ENCODE data around the gene MAN1B1.
"Not testable (repeated sequence)": the region's sequence is repeated elsewhere in the genome, so short reads cannot be mapped to it uniquely, and the experiment has no call there.

Gene MAN1B1

GRCh38 chr9:137115394-137116026 is 28.7 kb downstream of the MAN1B1 start:
- FAIRE-seq (no peak), DNase-seq (ENCODE audit: insufficient read length, low spot score) (no peak)
- TF ChIP-seq, protein P1, sequence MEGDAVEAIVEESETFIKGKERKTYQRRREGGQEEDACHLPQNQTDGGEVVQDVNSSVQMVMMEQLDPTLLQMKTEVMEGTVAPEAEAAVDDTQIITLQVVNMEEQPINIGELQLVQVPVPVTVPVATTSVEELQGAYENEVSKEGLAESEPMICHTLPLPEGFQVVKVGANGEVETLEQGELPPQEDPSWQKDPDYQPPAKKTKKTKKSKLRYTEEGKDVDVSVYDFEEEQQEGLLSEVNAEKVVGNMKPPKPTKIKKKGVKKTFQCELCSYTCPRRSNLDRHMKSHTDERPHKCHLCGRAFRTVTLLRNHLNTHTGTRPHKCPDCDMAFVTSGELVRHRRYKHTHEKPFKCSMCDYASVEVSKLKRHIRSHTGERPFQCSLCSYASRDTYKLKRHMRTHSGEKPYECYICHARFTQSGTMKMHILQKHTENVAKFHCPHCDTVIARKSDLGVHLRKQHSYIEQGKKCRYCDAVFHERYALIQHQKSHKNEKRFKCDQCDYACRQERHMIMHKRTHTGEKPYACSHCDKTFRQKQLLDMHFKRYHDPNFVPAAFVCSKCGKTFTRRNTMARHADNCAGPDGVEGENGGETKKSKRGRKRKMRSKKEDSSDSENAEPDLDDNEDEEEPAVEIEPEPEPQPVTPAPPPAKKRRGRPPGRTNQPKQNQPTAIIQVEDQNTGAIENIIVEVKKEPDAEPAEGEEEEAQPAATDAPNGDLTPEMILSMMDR (IDR thresholded peaks at IDR 0.05; ENCODE audit: insufficient read depth, missing control alignments) = no peak

DNA sequence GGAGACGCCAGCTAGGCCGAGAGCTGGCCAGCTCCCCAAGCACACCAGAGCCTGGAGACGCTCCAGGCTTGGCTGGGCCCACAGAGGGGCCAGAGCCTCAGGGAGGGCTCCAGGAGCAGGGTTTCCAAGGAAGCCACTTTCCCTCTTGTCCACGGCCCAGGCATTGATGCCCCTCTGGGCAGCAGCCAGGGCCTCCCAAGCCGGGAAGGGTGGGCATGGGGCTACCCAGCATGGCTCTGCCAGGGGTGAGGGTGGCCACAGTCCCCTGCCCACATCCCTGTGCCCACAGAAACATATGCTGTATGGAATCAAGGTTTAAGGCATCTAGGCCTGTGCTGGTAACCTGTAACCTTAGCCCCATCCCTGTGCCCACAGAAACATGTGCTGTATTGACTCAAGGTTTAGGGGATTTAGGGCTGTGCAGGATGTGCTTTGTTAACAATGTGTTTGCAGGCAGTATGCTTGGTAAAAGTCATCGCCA is 29.3 kb downstream of the MAN1B1 start:
- no peak for DNase-seq (ENCODE audit: insufficient read length, low spot score)
- TF ChIP-seq, protein P1 (IDR thresholded peaks at IDR 0.05; ENCODE audit: insufficient read depth, missing control alignments) = no peak
- FAIRE-seq = no peak

GRCh38 chr9:137116728-137117127 is 29.9 kb downstream of the MAN1B1 start:
- FAIRE-seq = no peak
- TF ChIP-seq, protein P1 (IDR thresholded peaks at IDR 0.05; ENCODE audit: insufficient read depth, missing control alignments) = no peak
- no peak for DNase-seq (ENCODE audit: insufficient read length, low spot score)

GRCh38 chr9:137117269-137117731 is 30.5 kb downstream of the MAN1B1 start:
- DNase-seq (ENCODE audit: insufficient read length, low spot score) (no peak), FAIRE-seq (no peak)
- TF ChIP-seq, protein P1 (IDR thresholded peaks at IDR 0.05; ENCODE audit: insufficient read depth, missing control alignments) = no peak

- not testable (repeated sequence) for FAIRE-seq; DNase-seq (ENCODE audit: insufficient read length, low spot score)
These were observed 31.4 kb downstream of the MAN1B1 start for GRCh38 chr9:137118092-137118603.

DNA sequence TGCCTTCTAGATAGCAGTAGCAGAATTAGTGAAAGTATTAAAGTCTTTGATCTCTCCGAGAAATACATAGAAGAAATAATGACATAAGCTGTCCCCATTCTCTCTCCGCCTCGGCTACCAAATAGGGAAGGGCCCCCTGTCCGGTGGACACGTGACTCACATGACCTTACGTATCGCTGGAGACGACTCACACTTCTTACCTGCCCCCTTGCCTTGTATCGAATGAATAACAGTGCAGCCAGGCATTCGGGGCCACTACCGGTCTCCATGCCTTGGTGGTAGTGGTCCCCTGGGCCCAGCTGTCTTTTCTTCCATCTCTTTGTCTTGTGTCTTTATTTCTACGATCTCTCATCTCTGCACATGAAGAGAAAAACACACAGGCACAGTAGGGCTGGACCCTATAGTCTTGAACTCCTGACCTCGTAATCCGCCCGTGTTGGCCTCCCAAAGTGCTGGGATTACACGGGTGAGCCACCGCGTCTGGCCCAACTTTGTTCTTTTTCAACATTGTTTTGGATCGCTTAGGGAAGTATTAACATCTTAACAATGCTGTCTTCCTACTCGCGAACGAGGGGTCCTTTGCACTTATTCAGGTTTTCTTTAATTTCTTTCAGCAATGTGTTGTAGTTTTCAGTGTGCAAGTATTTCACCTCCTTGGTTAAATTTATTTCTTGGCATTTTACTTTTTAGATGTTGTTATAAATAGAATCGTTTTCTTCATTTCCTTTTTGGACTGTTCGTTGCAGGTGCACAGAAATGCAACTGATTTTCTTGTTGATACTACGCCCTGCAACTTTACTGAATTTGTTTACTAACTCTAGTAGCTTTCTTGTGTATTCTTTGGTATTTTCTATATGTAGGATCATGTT is 35.4 kb downstream of the MAN1B1 start:
- FAIRE-seq; DNase-seq (ENCODE audit: insufficient read length, low spot score): not testable (repeated sequence)

- not testable (repeated sequence) for DNase-seq (ENCODE audit: insufficient read length, low spot score); FAIRE-seq
These were observed 36.1 kb downstream of the MAN1B1 start for GRCh38 chr9:137122796-137123467.

DNA sequence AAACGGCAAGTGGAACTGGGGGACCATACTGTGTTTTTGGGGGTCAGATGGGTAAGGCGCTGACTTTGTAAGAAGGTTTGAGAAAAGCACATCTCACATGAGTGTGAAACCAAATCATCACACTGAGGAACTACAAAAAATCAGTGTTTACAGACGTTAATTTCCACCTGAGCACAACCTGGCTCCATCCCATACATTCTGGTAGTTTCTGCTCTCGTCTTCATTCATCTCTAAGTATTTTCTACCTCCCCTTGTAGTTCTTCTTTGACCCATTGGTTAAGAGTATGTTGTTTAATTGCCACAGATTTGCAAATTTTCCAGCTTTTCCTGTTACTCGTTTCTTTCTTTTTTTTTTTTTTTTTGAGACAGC is 36.7 kb downstream of the MAN1B1 start:
- DNase-seq (ENCODE audit: insufficient read length, low spot score) (no peak), FAIRE-seq (no peak)
- TF ChIP-seq, protein P1 (IDR thresholded peaks at IDR 0.05; ENCODE audit: insufficient read depth, missing control alignments) = no peak

DNA sequence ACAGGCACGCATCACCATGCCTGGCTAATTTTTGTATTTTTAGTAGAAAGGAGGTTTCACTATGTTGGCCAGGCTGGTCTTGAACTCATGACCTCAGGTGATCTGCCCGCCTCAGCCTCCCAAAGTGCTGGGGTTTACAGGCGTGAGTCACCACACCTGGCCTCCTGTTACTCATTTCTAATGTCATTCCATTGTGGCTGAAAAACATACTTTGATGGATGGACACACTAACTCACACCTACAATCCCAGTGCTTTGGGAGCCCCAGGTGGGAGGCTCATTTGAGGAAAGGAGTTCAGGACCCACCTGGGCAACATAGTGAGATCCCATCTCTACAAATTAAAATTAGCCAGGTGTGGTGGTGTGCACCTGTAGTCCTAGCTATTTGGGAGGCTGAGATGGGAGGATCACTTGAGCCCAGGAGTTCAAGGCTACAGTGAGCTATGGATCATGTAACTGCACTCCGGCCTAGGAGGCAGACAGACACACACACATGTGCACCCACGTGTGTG is 37.2 kb downstream of the MAN1B1 start:
- FAIRE-seq; DNase-seq (ENCODE audit: insufficient read length, low spot score): not testable (repeated sequence)
